ENCODE data around the gene ABCA3.

The ABCA3 gene

DNA sequence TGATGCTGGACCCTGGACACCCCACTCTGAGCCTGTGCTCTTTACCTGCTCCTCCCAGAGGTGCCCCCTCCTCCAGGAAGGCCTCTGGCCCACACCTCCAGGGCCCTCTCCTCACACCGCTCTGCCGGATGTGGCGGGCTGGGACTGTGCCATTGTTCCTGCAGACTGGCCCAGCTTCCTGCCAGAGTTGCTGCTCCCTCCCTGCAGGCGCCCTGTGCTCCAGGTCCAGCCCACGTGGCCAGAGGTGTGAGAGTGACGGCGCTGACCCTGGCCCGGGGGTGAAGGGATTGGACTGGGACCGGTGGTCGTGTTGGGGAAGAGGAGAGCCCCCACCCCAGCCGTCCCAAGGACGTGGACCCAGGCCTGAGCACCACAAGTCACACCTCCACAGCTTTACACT lies 111.4 kb downstream of the ABCA3 start:
- H3K4me3 ChIP-seq (replicated peaks; ENCODE audit: low read depth, low read length): no peak overlapping the region
- TF ChIP-seq, protein P1, sequence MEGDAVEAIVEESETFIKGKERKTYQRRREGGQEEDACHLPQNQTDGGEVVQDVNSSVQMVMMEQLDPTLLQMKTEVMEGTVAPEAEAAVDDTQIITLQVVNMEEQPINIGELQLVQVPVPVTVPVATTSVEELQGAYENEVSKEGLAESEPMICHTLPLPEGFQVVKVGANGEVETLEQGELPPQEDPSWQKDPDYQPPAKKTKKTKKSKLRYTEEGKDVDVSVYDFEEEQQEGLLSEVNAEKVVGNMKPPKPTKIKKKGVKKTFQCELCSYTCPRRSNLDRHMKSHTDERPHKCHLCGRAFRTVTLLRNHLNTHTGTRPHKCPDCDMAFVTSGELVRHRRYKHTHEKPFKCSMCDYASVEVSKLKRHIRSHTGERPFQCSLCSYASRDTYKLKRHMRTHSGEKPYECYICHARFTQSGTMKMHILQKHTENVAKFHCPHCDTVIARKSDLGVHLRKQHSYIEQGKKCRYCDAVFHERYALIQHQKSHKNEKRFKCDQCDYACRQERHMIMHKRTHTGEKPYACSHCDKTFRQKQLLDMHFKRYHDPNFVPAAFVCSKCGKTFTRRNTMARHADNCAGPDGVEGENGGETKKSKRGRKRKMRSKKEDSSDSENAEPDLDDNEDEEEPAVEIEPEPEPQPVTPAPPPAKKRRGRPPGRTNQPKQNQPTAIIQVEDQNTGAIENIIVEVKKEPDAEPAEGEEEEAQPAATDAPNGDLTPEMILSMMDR (IDR thresholded peaks at IDR 0.05; ENCODE audit: low read length, missing control alignments): no peak
- no peak for DNase-seq (ENCODE audit: low read depth)

DNA sequence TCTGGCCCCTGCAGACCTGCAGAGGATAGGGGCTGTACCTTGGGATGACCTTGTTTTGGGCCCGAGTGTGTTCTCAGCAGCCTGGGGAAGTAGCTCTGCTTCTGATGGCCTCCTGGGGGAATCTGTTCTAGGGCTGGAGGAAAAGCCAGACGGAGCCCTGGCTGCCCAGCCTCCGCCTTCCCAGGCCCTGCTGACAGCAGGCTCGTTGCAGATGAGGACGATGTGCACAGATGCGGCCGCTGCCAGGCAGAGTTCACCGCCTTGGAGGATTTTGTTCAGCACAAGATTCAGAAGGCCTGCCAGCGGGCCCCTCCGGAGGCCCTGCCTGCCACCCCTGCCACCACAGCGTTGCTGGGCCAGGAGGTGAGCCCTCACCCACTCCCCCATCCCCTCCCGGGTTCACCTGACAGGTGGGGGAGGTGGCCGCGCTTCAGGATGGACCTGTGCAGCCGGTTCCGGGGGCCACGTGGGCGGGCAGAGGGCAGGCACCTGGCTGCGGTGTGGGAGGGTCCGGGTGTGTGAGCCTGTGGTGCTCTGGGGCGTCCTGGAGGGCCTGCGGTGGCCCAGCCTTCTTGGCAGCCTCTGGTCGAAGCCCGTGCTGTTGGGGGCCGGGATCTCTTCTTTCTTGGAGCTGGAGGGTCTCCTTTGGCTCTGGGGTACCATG lies 112.2 kb downstream of the ABCA3 start:
- TF ChIP-seq, protein P1 (IDR thresholded peaks at IDR 0.05; ENCODE audit: low read length, missing control alignments): no peak
- H3K4me3 ChIP-seq (replicated peaks; ENCODE audit: low read depth, low read length): no peak overlapping the region
- no peak for DNase-seq (ENCODE audit: low read depth)

DNA sequence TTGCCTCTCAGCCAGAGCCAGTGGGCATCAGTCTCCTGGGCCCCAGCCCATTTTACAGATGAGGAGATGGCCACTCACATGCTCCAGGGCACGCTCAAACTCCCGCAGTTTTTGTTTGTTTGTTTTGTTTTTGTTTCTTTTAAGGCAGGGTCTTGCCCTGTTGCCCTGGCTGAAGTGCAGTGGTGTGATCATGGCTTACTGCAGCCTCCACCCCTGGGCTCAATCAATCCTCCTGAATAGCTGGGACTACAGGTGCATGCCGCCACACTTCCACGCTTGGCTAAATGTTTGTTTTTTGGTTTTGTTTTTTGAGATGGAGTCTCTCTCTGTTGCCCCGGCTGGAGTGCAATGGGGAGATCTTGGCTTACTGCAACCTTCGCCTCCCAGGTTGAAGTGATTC lies 113.6 kb downstream of the ABCA3 start:
- H3K4me3 ChIP-seq (replicated peaks; ENCODE audit: low read depth, low read length): no peak overlapping the region
- TF ChIP-seq, protein P1 (IDR thresholded peaks at IDR 0.05; ENCODE audit: low read length, missing control alignments): no peak
- DNase-seq (ENCODE audit: low read depth): no peak

DNA sequence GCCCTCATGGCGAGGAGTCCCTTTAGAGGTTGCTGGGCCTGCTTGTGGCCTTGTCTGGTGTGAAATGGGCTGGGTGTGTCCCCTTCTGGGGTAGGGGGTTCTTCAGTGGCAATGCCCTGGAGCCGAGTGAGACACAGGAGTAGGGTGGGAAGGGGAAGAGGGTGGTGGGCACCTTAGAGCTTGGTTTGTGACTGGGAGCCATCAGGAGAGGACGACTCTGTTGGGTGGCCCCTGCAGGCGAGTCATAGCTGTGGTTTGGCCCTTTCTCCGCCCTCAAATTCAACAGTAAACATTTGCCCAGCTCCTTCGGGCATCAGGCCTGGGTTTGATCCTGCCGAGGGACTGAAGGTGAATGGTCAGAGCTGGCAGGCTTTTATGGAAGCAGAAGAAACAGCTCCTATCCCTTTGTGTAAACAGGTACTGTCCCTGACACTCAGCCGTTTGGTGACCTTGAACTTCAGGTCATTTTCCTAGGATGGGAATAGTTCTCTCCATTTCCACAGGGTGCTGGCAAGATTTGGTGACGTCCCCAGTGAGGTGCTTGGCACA lies 114.2 kb downstream of the ABCA3 start:
- no peak for DNase-seq (ENCODE audit: low read depth)
- no peak overlapping the region for H3K4me3 ChIP-seq (replicated peaks; ENCODE audit: low read depth, low read length)
- TF ChIP-seq, protein P1 (IDR thresholded peaks at IDR 0.05; ENCODE audit: low read length, missing control alignments): no peak
